Left lung (tissue), 10 donors: Measurements from ENCODE around the gene MGMT. TPM values are rescaled to one million over a fixed set of nuclear protein-coding genes. Genes with fewer than 3 reads are reported as not detected.

Experiments used
- ATAC-seq: fragments of 200-7000 bp; cut with Tn5 transposase; one replicate; pipeline ENCODE4 v1.9.1; 2020; ENCODE audit warnings: moderate library complexity
- DNase-seq, 4 donors: peaks; one replicate each; pipeline ENCODE4 v3.0.0-alpha.2; 2013 to 2020
- H3K27ac ChIP-seq, 2 donors: fragments of 200-600 bp; sonication (generic) in 1 of 2; one replicate each; pipeline versions ENCODE4 v1.5.0 to v1.8.0; 2020 to 2021
- H3K27me3 ChIP-seq, 2 donors: fragments of 200-600 bp; sonication (generic) in 1 of 2; one replicate each; pipeline versions ENCODE4 v1.5.0 to v1.8.0; 2020 to 2021
- H3K36me3 ChIP-seq, 2 donors: fragments of 200-600 bp; sonication (generic) in 1 of 2; one replicate each; pipeline versions ENCODE4 v1.5.0 to v1.8.0; 2020 to 2021
- H3K4me1 ChIP-seq, 2 donors: fragments of 200-600 bp; one replicate each; pipeline ENCODE4 v1.8.0; 2021
- H3K4me3 ChIP-seq, 2 donors: fragments of 200-600 bp; sonication (generic) in 1 of 2; one replicate each; pipeline versions ENCODE4 v1.5.0 to v1.8.0; 2020 to 2021; ENCODE audit warnings: mild to moderate bottlenecking in 1 of 2
- H3K9me3 ChIP-seq, 2 donors: fragments of 200-600 bp; sonication (generic) in 1 of 2; one replicate each; pipeline versions ENCODE4 v1.5.0 to v1.8.0; 2020 to 2021
- CTCF ChIP-seq, 2 donors: fragments of 200-600 bp; sonication (generic) in 1 of 2; IDR thresholded peaks; one replicate each; pipeline versions ENCODE4 v1.5.0 to v1.8.0; 2021; ENCODE audit warnings: antibody characterized with exemption in 2 of 2
- intact Hi-C, 2 donors: fragments of 100-400 bp; cut with DNase I; formaldehyde crosslinking; loops; one replicate each; pipeline versions ENCODE4 v1.11.2 to v1.14.2; 2022
- polyA plus RNA-seq, 6 donors: library from polyadenylated mRNA; unstranded; fragments of 120-200 nt; gene quantifications; one replicate each; pipeline ENCODE4 v1.2.1, GENCODE V29; 2013; ENCODE audit not compliant: insufficient read length in 6 of 6
- total RNA-seq, 2 donors: library from RNA; stranded (reverse); fragmentation: NEBNext Ultra II Directional; extraction: Animal tissue kit (Norgen Biotek cat#: 25700); gene quantifications; one replicate each; pipeline ENCODE4 v1.2.1, GENCODE V29; 2021
- donor health status: DM: no; HTN: yes; CAD: no.
- donor health status: DM: no; HTN: no; CAD: no.

The MGMT gene
- total and polyA plus RNA-seq, 8 donors, result 13.1 to 25.5 (median 17.0) TPM

GRCh38 chr10:129598413-129598812 lies 131.4 kb downstream of the MGMT start:
- Histone ChIP-seq H3K4me3 (no peak overlapping the region), H3K9me3 (peaks cover 0 to 23% of the 10 kb centered on the region in 2 donors), H3K4me1 (no peaks in the 10 kb centered on the region), H3K27me3 (no peaks in the 10 kb centered on the region), H3K36me3 (no peaks in the 10 kb centered on the region), H3K27ac (no peak overlapping the region)
- DNase-seq (no peak), ATAC-seq (no peak)
- TF ChIP-seq CTCF (IDR thresholded peaks at IDR 0.05), result no peak
- intact Hi-C loops, result no loop called here

- Histone ChIP-seq H3K27ac (no peak overlapping the region), H3K9me3 (peaks cover 0 to 23% of the 10 kb centered on the region in 2 donors), H3K36me3 (no peaks in the 10 kb centered on the region), H3K4me3 (no peak overlapping the region), H3K27me3 (no peaks in the 10 kb centered on the region), H3K4me1 (no peaks in the 10 kb centered on the region)
- DNase-seq, result no peak
- intact Hi-C loops, result no loop called here
- no peak for ATAC-seq
- no peak for TF ChIP-seq CTCF (IDR thresholded peaks at IDR 0.05)
Measured at GRCh38 chr10:129599160-129599559, 132.1 kb downstream of the MGMT start.

- Histone ChIP-seq H3K4me3 (no peak overlapping the region), H3K27me3 (no peaks in the 10 kb centered on the region), H3K4me1 (no peaks in the 10 kb centered on the region), H3K9me3 (peaks cover 0 to 2% of the 10 kb centered on the region in 2 donors), H3K27ac (no peak overlapping the region), H3K36me3 (no peaks in the 10 kb centered on the region)
- no peak for TF ChIP-seq CTCF (IDR thresholded peaks at IDR 0.05)
- intact Hi-C loops, result no loop called here
- no peak for DNase-seq
- ATAC-seq, result no peak
Measured at GRCh38 chr10:129601737-129602136, 134.7 kb downstream of the MGMT start.

GRCh38 chr10:129602938-129603535 lies 136.0 kb downstream of the MGMT start:
- Histone ChIP-seq H3K4me3 (no peak overlapping the region), H3K4me1 (no peaks in the 10 kb centered on the region), H3K36me3 (no peaks in the 10 kb centered on the region), H3K9me3 (no peaks in the 10 kb centered on the region), H3K27ac (no peak overlapping the region), H3K27me3 (no peaks in the 10 kb centered on the region)
- DNase-seq (peak in 1 of 4 donors; percentile 14), ATAC-seq (no peak)
- intact Hi-C loops, result no loop called here
- no peak for TF ChIP-seq CTCF (IDR thresholded peaks at IDR 0.05)

- no peaks in the 10 kb centered on the region for H3K9me3 ChIP-seq
- no peaks in the 10 kb centered on the region for H3K36me3 ChIP-seq
- no peak for TF ChIP-seq CTCF (IDR thresholded peaks at IDR 0.05)
- H3K4me1 ChIP-seq, result no peaks in the 10 kb centered on the region
- H3K27ac ChIP-seq, result no peak overlapping the region
- DNase-seq, result no peak
- no peaks in the 10 kb centered on the region for H3K27me3 ChIP-seq
- intact Hi-C loops, result no loop called here
- ATAC-seq, result no peak
- H3K4me3 ChIP-seq, result no peak overlapping the region
Measured at GRCh38 chr10:129604333-129605032, 137.4 kb downstream of the MGMT start.
